HG03095 (cell line): ENCODE measurements around the gene SCGB2B2.
"Not testable (repeated sequence)": the region's sequence is repeated elsewhere in the genome, so short reads cannot be mapped to it uniquely, and the experiment has no call there.

Experiments
- ATAC-seq: cut with Tn5 transposase; IDR thresholded peaks from one replicate; pipeline ENCODE4 v1.9.1; 2021; ENCODE audit warnings: moderate library complexity; ENCODE audit not compliant: unreplicated experiment

The SCGB2B2 gene

DNA sequence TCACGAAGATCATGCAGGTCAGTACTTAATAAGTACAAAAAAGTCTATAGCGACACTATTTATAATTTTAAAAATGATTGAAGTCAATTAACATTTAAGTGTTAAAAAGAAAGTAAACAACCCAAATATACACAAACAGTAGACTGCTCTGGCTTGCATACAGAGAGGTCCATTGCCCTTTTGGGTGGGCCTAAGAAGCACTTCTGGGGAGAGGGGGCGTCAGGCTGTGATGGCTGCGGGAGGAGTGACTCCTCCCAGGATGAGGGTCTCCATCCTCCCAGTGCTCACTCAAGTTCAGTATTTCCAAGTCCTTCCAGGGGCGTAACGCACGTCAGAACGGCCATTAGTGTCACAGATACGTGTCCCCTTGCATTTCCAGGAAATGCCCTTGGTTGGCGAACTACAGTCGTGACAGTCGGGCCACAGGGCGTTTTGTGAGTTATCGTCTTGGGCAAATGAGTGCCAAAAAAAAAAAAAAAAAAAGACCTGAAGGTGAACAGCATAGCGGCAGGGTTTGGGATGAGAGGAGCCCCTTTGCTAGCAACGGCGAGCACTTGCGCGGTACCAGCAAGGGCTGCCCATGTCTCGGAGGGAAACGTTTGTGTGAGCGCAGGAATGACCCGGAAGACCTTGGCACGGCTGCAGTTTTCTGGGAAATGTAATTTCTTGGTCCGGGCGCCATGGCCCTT, at the start of gene SCGB2B2:
Gene SCGB2B2, minus strand, starts transcription at position 463 of the 689 bp plus-strand sequence. CDS start 82,596 bp downstream, outside the sequence.
- ATAC-seq = peak; percentile 39

DNA sequence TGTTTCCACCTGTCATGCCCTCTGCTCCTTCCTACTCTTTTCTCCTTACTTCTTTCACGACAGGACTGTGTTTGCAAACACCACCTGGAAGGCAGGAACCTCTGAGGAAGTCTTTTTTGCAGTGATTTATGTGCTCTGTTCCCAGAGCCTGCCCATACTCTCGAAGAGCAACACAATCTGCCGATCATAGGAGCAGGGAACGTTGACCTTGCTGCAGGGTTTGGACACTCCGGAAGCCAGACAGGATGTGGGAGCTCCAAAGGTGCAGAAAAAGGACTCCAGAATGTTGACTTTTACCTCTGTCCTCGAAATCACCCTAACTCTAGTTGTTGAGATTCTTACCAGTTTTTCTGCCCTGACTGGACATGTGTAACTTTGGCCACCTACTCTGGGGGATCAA, 48.4 kb upstream of the SCGB2B2 start:
- no peak for ATAC-seq

DNA sequence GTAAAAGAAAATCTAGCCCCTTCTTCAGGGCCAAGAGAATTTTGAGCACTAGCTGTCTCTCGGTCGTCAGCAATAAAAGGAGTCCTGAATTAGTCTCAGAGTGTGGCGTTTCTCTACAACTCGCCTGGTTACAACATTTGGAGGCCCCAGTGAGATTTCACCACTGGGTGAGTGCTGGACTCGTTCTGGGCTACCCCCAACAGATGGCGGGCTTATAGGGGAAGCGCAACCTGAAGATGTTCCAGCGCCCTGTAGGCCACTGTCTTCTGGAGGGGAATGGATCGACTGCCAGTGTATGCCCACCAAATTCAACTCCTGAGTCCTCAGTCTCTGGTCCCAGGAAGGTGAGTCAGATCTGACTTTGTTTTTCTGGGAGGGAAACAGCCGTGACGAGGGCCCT, 45.4 kb upstream of the SCGB2B2 start:
- ATAC-seq = no peak

DNA sequence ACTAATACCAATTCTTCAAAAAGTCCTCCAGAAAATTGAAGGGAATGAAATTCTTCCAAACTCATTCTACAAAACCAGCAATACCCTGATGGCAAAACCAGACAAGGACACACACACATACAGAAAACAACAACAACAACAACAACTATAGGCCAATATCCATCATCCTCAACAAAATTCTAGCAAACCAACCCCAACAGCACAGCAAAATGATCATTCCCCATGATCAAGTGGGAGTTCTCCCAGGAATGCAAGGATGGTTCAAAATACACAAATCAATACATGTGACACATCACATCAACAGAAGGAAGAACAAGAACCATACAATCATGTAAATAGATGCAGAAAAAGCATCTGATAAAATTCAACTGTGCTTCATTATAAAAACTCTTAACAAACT, 38.4 kb upstream of the SCGB2B2 start:
- ATAC-seq = no peak

DNA sequence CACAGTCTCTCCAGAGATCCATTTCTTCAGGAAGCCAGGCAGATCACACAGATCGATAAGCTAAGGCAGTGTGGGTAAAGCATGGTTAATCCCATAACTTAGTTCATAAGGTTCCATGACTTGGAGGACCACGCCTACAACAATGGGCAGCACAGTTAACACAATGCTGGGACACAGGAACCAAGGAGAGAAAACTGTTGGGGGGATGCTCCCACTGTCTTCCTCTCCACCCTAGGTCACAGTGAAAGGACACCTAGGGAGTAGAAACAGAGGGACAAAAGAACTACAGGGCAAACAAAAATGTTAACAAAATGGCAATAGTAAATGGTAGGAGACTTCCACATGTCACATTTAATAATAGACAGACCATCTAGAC, 36.3 kb upstream of the SCGB2B2 start:
- no peak for ATAC-seq

- ATAC-seq = no peak
Measured at GRCh38 chr19:34712395-34713261, 35.7 kb upstream of the SCGB2B2 start.

DNA sequence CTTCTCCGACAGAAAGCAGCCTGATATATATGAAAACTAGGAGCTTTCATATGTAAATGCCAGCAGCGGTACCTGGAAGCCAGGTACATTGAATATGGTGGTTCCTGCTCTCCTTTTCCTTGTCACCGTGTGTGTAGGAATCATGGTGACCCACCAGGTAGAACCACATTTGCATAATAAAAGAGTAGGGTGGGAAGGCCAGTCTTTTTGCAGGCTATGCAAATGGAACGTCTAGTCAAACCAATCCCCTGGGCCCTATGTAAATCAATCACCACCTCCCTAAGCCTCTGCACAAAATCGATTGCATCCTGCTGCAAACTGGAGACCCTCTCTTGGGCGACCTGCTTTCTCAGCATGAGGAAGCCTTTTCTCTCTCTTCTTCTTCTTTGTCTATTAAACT, 34.9 kb upstream of the SCGB2B2 start:
- ATAC-seq = no peak

DNA sequence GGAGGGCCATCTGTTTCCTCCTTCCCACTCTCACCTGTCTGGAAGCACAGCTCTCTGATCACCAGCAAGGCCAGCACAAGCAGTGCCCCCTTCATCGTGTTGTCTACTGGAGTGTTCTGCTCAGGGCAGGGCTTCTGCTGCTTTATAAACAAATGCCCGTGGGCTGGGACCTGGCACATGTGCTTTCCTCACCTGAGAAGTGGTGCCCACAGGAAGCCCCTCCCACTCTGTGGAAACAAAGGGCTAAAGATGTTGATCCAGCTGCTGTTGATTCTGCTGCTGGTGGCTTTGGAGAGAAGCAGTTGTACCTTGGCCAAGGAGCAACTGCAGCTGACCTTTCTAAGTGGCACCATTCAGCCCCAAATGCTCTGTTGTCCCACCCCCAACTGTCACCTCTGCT, 30.7 kb upstream of the SCGB2B2 start:
- ATAC-seq = no peak

GRCh38 chr19:34692549-34692948, 15.6 kb upstream of the SCGB2B2 start:
- no peak for ATAC-seq

DNA sequence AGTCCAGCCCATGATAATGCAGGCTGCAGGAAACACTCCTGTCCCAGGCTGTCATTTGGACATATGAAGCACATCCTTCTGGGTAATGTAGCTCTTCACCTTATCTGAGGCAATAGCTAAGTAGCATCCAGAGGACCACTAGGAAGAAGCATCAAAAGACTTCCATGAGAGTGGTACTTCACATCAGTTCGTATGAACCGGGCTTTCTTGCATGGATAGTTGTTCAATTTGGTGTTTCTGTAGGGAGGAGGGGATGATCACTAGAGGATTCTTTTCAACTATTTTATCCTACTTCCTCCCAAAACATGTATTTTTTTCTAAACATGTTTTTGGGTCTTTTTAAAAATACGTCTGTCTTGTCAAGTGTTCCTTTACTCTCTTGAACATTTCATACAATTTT, 13.4 kb upstream of the SCGB2B2 start:
- ATAC-seq = no peak

- ATAC-seq = no peak
Measured at GRCh38 chr19:34688592-34688991, 11.6 kb upstream of the SCGB2B2 start.

DNA sequence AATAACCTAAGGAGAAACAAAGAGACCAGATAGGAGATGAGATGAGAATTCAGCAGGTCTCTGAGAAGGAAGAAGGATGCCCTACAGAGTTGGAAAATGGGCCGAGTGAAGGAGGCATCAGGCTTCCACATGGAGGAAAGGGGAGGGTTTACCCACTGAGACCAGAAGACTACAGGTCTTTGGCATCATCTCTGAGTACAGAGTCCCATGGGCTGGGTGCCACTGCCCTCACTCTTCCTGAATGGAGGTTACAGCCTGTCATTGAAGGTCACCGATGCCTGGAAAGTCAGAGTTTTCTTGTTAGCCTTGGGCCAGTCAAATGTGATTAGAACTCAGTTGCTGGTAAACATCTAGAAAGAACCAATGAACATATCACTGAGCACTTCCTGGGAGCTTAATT, 10.4 kb upstream of the SCGB2B2 start:
- ATAC-seq = no peak

- ATAC-seq = no peak
Measured at GRCh38 chr19:34686455-34686854, 9.5 kb upstream of the SCGB2B2 start.

DNA sequence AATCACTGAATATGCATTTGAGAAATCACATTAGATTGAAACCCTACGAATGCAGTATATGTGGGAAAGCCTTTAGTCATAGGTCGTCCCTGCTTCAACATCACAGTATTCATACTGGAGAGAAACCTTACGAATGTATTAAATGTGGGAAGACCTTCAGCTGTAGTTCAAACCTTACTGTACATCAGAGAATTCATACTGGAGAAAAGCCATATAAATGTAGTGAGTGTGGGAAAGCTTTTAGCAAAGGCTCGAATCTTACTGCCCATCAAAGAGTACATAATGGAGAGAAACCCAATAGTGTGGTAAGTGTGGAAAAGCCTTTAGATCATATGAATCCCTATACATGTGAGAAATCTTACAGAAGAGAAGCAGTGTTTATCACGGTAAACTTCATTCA, 8.3 kb upstream of the SCGB2B2 start:
- not testable (repeated sequence) for ATAC-seq

GRCh38 chr19:34681478-34681877, 4.5 kb upstream of the SCGB2B2 start:
- no peak for ATAC-seq

GRCh38 chr19:34678421-34678820, 1.5 kb upstream of the SCGB2B2 start:
- ATAC-seq = no peak

- no peak for ATAC-seq
Measured at GRCh38 chr19:34678085-34678412, 1.1 kb upstream of the SCGB2B2 start.

DNA sequence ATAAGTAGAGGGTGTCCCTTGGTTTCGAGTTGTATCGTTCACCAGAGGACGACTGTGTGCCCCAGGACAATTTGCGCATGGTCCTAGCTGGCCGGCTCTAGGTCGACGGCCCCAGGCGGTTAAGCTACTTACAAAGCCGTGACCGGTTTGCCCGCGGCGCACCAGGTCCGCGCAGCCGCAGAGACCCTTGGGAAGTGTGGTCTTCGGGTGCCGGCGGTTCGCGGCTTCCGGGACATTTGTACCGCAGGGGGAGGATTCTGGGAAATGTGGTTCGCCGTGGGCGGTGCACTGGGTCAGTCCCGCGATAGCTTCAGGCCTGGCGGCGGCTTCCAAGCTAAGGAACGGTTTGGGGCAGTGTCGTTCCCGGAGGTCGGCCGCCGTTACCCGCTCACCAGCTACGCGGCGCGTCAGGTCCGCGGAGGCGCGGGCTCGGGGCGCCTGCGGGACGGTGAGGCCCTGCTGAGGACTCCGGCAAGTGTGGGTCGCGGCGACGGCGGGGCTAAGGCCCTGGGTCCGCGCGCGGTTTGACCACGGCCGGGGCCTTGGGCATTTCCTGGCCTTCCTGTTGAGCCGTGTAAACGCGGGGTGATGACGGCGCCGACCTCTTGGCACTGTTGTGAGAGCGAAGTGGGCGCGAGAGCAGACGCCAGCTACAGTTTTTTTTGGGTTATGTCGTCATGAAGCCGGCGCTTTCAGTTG, 576 bp upstream of the SCGB2B2 start, which contains the start of gene ZNF302:
Gene ZNF302, plus strand, starts transcription at position 293 of the 699 bp plus-strand sequence. CDS start 1,127 bp downstream, outside the sequence.
- peak; percentile 88 for ATAC-seq

DNA sequence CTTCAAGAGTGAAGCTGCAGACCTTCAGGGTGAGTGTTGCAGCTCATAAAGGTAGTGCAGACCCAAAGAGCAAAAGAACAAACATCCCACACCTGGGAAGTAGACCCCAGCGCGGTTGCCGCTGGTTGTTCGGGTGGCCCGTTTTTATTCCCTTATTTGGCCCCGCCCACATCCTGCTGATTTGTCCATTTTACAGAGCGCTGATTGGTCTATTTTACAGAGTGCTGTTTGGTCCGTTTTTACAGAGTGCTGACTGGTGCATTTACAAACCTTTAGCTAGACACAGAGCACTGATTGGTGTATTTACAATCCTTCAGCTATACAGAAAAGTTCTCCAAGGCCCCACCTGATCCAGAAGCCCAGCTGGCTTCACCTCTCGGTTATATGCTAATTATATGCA, 1.0 kb downstream of the SCGB2B2 start:
- ATAC-seq = no peak

- no peak for ATAC-seq
Measured at GRCh38 chr19:34675250-34675649, 1.7 kb downstream of the SCGB2B2 start.

DNA sequence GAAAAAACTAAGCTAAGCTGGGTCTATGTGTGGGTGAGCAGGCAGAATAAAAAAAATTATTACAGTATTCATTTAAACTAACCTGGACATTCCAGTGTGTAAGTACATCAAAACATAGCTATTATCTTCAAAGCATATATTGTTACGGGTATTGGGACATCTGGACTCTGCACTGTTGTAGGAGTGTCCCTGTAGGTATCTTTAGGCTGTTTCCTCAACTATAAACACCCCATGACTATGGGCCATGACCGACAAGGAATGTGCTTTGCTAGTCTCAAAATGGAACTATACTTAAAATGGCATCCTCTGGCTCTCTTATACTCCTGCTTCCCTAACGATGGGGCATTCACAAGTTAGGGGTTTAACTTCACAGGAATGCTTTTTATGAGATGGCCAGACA, 3.4 kb downstream of the SCGB2B2 start:
- ATAC-seq = no peak

- ATAC-seq = no peak
Measured at GRCh38 chr19:34671972-34672371, 5.0 kb downstream of the SCGB2B2 start.
